Stimulated activated naive CD8-positive, alpha-beta T cell treated with anti-CD3 and anti-CD28 coated beads, Interleukin-15, Interleukin-2, amounts not matched to agents 100 U/mL and 50 U/mL, for 24 hours (primary cell): ENCODE data around the gene LRRC8C.

ENCODE experiments used
- ATAC-seq: fragments of 150-1000 bp; cut with Tn5 transposase; one replicate; pipeline ENCODE4 v1.10.0; 2021
- DNase-seq: peaks from one replicate; pipeline ENCODE4 v3.0.0; 2021

LRRC8C gene

DNA sequence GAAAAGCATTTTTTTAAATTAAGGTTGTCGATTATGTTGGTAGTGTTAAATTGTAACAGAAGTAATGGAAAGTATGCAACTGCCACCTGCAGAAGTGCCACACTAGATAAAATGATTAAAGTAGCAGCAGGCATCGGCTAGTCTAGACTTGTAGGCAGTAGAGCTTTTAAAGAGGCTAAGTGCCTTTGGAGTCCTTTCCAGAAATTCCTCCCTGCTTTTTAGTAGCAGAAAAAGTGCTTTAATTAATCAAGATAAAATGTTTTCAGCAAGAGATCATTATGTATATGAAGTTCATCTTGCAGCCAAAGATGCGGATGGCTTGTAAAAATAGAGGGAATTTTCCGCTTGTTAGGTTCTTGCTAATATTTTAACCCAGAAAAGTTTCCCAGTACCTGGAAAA is 100.8 kb downstream of the LRRC8C start:
- DNase-seq = no peak
- no peak for ATAC-seq

DNA sequence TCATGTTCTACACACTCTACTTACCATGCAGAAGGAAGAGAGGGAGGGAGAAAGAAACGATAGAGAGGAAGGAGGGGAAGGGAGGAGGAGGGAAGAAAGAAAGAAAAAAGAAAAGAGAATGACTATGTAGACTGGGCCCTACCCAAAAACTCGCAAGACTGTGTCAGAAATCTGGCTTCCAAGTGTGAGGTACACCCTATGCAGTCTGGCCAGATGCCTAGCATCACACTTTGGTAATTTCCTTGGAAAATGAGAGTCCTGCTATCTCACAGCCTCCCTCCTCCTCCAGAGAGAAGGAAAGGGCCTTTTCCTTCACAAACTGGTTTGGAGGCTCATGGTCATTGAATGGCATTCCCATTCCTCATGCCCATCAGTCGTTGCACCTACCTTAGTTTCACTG is 101.5 kb downstream of the LRRC8C start:
- ATAC-seq (no peak), DNase-seq (no peak)

DNA sequence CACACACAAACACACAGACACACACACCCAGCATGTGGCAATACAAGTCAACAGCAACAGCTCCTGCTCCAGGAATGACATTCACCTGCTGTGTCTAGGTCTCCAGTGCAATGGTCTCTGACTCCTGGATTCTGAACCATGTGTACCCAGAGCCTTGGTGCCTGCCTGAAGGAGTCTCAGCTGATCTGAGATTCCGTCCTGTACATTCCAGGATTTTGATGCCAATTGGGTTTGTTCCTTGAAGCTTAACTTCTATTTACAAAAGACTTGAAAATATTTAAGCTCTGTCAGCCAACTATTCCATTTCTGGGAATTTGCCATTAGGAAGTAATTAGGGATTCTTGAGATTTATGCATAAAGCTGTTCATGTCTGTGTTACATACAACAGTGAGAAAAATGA is 102.6 kb downstream of the LRRC8C start:
- no peak for DNase-seq
- ATAC-seq = no peak

DNA sequence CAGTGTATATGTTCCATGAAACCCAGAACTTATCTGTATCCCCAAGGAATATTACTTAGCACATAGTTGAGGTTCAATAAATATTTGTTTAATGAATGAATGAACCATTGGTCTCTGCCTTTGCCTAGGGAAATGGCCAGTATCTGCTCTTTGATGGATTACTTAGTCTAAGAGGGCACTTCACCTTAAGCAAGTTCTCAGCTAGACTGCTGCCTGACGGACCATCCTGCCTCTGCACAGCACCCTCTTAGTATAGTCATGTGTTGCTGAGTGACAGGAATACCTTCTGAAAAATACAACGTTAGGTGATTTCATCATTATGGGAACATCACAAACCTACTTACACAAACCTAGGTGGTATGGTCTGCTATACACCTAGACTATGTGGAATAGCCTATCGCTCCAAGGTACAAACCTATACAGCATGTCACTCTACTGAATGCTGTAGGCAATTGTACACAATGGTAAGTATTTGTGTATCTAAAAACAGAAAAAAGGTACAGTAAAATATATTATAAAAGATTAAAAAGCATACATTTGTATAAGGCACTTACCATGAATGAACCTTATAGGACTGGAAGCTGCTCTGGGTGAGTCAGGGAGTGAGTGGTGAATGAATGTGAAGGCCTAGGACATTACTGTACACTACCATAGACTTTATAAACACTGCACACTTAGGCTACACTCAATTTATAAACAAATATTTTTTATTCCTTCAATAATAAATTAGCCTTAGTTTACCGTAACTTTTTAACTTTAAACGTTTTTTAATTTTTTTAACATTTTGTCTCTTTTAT is 104.2 kb downstream of the LRRC8C start:
- ATAC-seq (no peak), DNase-seq (no peak)

DNA sequence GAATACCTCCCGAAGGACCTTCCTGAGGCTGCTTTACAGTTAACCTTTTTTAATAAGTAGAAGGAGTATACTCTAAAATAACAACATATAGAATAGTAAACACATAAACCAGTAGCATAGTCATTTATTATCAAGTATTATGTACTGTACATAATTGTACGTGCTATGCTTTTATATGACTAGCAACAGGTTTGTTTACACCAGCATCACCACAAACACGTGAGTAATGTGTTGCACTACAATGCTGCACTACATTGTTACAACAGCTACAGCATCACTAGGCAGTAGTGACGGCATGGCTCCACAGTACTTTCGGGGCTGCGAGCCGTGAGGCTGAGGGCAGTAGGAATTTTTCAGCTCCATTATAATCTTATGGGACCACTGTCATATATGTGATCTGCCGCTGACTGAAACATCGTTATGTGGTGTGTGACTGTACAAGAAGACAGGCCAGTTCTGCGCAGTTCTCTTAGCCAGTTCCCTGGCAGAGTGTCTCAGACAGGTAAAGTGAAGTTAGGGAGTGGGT is 105.1 kb downstream of the LRRC8C start:
- DNase-seq (no peak), ATAC-seq (no peak)

DNA sequence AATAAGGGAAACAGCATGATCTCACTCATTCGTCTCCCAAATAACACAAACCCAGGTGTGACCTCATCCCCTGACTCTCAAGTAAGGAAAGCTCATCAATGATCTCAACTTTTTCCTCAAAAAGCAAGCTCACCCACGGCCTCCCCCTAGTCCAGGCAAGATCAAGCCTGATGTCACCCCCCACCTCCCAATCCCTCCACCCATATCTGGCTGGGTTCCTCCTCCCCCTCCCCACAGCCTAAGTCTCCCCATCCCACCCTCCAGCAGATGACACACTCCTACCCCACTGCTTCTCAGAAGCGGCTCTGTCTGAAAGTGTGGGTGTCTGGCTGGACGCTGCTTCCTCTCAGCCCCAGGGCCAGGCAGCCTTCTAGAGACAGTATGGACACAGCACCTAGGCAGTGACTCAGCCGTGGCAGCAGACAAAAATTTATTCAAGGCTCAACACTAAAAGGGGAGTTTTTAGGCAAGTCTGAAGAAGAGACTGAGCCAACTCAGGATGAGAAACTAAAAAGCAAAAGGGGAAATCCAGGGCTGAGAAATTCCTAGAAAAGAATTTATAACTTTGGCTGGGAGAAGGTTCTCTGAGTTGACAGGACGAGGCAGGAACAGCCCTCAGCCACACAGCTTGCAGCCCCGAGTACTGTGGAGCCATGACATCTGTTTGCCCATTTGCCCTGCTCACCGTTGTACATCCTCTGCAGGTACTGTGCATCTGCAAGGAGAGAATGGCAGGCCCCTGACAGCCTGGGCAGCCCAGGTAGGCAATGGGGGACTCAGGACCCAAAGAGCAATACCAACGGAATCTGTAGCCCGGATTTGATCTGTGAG is 106.3 kb downstream of the LRRC8C start:
- DNase-seq (peak; percentile 63), ATAC-seq (peak; percentile 91)

DNA sequence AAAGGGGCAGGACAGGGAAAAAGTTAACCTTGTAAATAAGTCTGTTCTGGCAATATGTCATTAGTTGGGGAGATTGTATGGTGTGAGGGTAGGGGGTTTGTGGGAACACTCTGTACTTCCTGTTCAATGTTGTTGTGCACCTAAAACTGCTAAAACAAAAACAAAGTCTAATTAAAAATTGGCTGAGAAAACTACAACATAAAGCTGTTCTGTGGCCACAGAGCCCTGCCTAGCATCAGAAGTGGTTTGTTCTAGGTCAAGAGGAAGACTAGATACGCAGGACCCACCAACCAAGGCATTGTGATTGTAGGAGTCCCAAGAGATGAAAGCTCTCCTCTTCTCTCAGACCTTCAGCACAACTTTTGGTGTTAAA is 106.9 kb downstream of the LRRC8C start:
- ATAC-seq = no peak

DNA sequence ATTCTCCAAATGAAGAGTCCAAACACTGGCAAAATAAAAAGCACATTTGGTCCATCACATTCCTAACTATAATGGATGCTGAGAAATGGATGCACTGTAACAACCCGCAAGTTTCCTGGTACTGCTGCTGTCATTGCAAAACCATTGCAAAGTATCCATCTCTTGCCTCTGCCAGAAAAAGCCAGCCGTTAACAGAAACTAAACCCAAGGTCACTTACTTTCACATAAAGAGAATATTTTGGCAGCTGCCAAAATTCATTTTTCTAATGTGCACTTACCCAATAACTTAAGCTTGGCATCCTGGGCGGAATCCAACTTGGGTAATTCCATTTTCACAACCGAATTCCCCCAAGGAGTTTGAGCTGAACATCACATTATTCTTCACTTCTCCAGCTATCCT is 110.9 kb downstream of the LRRC8C start:
- ATAC-seq (no peak), DNase-seq (no peak)

More for the DNA sequence above, 106.9 kb downstream of the LRRC8C start:
- DNase-seq = no peak

DNA sequence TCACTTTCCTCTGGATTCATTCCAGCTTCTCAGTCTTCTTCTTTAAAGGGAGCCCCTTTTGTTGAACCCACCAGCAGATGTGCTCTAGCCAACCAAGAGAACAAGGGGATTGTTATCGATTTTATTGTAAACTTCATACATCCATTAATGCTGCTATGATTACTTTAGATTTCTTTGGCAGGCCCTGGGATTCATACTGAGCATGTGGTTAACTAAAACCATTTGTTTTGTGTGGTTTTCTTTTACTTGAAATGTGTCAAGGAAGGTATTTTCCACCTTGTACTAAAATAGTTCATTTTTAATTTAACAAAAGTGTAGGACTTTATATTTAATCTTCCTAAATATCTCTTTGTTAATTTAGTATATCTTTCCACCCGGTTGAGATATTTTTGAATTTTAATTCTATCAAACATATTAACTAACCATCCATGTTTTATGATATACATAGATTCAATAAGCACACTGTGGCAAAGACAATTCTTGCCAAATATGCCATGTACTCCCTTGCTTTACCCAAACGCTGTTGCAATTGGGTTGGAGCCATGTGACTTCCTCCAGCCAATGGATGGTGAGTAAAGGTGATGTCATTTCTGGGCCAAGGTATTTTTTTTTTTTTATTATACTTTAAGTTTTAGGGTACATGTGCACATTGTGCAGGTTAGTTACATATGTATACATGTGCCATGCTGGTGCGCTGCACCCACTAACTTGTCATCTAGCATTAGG is 113.7 kb downstream of the LRRC8C start:
- ATAC-seq (peak; percentile 28), DNase-seq (no peak)

DNA sequence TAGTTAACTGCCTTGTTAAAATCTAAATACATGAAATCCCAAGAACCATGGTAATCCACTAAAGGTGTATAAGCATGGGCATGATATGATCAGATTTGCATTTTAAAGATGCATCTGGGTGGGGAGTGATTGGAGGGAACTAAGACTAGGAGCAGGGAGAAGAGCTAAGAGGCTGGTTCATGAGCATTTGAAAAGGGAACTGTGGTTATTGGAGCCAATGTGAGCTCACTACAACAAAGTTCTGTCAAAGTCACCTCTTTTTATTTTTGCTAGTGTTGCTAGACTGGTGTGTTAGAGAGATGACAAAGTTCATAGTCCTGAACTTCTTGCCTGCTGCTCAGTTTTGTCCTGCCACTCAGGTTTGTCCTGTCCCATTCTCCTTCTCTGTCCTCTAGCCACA is 120.8 kb downstream of the LRRC8C start:
- DNase-seq = no peak
- ATAC-seq = no peak

DNA sequence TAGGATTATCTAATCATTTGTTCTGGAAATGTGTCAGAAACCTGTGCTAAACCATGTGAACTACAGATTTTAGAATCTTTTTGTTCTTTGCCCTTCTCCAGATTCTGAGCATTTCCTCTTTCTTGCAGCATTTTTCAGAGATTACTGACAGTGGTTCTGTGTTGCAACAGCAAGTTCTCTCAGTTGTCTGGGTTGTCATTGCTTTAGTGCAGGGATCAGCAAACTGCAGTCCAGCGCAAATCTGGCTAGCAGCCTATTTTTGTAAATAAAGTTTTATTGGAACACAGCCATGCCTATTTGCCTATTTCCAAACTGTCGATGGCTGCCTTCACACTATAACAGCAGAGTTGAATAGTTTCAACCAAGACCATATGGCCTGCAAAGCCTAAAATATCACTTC is 121.6 kb downstream of the LRRC8C start:
- ATAC-seq = no peak
- no peak for DNase-seq

DNA sequence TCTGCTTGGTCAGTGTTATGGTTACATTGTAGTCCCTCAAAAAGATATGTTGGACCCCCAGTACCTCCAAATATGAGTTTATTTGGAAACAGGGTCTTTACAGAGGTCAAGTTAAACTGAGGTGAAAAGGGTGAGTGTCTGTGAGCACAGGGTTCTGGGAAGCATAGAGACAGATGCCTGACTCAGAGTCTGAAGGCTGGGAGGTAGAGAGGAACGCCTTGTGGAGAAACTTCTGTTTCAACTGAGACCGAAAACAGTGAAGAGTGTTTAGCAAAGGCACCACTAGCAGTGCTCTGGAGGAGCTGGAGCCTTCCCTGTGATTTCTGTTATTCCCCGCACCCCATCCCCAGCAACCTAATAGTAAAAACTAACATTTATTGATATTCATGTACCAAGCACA is 122.7 kb downstream of the LRRC8C start:
- ATAC-seq (peak; percentile 16), DNase-seq (no peak)

DNA sequence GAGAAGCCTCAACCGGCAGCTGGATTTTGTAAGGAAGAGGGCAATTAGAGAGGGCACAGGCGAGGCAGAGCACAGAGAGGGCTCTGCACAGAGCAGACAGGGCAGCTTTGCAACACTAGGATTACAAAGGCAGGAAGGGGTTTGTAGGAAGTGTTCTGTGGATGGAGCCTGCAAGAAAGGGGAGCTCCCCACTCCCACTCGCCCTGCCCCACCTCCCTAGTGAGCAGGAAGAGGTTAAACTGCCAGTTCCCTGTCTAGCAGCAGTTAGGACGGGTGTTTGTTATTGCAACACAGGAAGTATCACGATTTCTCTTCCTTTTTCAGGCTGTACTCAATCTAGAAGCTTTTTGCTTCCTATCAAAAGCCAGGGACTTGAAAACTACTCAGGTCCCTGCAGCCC is 124.6 kb downstream of the LRRC8C start:
- DNase-seq (peak; percentile 73), ATAC-seq (peak; percentile 87)

DNA sequence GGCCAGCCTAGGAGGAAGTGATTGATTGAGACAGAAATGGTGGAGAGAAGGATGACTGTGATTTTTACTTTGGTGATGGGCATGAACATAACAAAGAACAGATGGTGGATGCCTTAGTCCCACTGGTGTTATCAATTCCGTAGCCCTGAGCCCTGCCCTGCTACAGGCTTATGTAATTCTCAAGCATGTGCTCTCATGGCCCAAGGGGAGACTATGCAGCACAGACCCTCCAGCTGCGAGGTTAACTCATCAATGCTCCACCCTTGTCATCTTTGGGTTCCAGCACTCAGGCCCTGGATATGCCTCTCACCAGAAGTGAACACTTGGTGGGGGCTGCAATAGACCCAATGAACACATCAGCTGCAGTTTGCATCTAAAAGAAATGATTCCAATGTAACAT is 125.2 kb downstream of the LRRC8C start:
- no peak for DNase-seq
- ATAC-seq = no peak

DNA sequence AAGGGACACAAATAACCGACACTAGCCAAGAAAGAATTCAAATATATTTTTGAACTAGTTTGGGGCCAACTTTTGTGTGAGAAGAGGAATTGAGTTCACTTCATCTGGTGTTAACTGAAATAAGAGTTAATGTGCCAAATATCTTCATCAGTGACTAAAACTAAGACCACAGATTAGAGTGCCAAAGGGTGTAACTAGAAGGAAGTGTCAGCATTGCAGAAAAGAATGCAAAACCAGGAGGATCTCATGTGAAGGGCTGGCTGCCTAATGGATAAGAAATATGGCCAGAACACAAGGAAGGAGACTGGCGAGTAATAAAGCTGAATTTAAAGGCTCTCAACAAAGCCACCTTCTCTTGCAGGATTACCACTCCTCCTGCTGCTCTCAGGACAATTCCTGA is 126.1 kb downstream of the LRRC8C start:
- DNase-seq = no peak
- ATAC-seq = no peak

DNA sequence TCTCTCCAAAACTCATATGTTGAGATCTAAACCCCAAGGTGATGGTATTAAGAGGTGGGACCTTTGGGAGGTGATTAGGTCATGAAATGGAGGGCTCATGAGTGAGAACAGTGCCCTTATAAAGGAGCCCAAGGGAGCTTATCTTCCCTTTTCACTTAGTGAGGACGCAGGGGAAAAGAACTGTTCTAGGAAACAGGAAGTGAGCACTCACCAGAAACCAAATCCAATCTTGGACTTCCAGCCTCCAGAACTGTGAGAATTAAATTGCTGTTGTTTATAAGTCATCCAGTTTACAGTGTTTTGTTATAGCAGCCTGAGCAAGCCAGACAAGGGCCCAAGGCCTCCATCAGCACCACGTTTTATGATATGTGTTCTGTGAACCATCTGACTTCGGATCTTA is 127.6 kb downstream of the LRRC8C start:
- no peak for DNase-seq
- no peak for ATAC-seq

DNA sequence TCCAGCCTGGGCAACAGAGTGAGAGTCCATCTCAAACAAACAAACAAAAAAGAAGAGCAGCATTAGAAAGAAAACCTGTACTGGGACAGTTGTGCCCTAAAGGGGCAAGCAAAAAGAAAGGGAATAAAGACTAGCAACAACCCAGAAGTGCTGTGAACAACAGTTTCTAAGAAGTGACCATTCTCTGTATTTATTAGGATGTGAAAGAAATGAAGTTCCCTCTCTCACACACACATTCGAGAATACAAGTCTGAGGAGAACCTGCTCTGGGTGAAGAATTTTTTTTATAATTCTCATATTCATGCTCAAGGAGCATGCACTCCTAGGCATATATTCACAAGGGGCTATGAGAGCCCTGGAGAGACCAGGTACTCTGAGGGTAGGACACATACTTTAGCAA is 128.4 kb downstream of the LRRC8C start:
- ATAC-seq (no peak), DNase-seq (no peak)

DNA sequence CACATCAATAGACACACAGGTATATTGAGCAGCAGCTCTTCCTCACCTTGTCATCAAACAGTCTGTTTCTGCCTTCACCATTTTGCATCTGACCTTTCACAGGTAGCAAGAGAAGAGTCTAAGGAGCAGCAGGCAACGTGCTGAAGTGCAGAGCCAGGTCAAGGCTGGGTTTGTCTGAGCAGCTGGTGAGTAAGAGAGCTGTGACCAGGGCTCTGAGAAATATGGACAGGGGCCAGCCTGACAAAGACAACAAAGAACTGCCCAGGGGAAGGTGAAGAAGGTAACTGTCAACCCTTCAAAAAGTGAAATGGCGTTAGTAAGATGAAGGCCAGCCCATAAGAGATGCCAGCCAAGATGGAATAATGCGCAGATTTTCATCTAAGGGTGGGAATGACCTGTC is 129.0 kb downstream of the LRRC8C start:
- ATAC-seq (no peak), DNase-seq (no peak)

DNA sequence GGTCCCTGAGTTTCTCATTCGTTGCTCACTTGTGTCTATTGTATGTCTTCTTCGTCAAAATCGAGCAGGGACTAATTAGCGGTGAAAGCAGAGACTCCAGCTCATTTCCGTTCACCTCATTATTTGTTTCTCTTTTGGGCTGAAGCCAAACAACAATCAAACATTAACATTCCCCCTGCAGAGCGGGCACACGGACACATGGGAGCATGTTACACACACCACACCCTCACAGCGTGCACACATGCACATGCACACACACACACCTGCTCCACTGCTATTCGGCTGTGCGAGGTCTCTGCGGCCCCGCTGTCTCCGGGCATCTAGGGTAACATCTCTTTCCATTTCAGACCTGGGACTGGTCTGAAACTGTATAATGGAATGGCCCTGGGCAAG is 129.5 kb downstream of the LRRC8C start:
- DNase-seq = no peak
- no peak for ATAC-seq

DNA sequence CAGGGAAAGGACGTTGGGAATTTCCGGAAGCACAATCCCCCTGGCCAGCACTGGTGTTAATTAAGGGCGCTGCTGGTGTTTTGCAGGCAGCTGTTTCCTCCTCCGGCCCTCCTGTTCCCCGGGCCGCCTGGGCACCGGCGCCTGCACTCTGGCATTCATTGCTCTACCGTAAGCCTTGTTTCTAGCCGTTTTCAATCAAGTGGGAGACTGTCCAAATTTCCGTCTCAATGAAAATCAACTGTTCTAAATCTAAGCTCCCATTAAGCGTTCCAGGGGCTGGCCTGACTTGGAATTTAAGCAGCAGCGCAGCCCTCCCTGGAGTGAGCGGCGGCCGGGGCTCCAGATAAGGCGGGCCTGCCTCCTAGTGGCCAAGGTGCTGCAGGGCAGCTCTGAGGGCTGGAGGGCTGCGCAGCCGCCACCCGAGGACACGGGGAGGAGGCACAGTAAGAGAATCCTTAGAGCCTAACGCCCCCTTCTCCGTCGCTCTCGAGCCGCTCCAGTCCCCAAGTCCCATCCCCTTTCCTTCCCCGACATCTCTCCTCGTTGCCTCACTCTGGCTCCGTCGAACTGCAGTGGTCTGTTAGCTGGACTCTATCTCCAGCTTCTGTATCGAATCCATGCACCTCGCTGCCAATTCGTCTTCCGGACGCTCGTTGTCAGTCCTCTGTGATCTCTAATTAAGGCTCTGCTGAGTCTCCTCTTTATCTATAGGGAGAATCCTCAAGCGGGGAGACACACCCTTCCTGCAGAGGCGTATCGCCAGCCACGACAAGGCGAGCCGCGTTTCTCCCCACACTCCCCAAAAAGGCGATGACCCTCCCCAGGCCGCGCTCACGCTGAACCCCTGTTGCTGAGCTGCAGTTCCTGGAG is 130.1 kb downstream of the LRRC8C start:
- peak; percentile 90 for DNase-seq
- peak; percentile 98 for ATAC-seq

DNA sequence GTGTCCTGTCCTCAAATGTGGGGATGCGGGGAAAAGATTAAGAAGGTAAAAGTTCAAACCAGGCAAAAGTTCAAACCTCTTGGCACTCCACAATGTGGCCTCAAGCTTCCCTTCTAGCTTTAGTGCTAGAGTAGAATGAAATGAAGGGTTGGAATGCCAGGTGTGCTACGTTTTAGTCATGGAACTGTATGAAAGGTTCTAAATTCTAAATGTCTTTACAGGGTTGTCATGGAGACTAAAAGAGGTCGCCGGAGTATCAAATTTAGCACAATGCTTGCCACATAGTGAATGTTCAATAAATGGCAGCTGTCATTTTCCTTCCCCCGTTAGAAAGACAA is 130.7 kb downstream of the LRRC8C start:
- ATAC-seq = peak; percentile 26
- no peak for DNase-seq

DNA sequence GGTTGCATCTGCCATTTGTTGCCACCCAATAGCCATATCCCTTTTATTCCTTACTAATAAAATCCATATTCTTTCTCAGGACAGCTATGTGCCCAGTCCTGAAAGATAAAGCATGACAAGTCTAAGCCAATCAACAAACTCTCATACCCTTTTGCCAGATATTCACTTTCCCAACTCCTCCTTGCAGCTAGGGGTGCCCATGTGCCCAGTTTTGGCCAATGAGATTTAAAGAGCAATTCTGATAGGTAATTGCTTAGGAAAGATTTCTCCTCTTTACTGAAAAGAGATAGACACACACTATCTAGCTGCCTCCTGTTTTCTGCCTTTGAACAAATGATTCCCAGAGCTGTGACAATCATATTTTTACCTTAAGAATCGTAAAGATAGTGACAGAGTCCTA is 132.9 kb downstream of the LRRC8C start:
- DNase-seq = no peak
- ATAC-seq = no peak
